Subcutaneous abdominal adipose tissue (tissue), 5 donors: ENCODE measurements around the gene ANTXRL.
"Not testable (repeated sequence)": the region's sequence is repeated elsewhere in the genome, so short reads cannot be mapped to it uniquely, and the experiment has no call there.

ENCODE experiments used
- H3K27ac ChIP-seq: one replicate; pipeline ENCODE4 v1.7.0; 2013; ENCODE audit warnings: low read depth, mild to moderate bottlenecking, inconsistent platforms, low read length, moderate library complexity
- H3K27me3 ChIP-seq, 5 donors: one replicate each; pipeline ENCODE4 v1.7.0; 2013; ENCODE audit warnings: low read length in 5 of 5, inconsistent platforms in 1 of 5; ENCODE audit not compliant: control insufficient read depth in 5 of 5, insufficient read depth in 4 of 5
- H3K36me3 ChIP-seq, 5 donors: one replicate each; pipeline ENCODE4 v1.7.0; 2013; ENCODE audit warnings: low read length in 5 of 5; ENCODE audit not compliant: control insufficient read depth in 5 of 5, insufficient read depth in 5 of 5
- H3K4me1 ChIP-seq, 5 donors: one replicate each; pipeline ENCODE4 v1.7.0; 2013; ENCODE audit warnings: low read length in 5 of 5, mild to moderate bottlenecking in 3 of 5, moderate library complexity in 1 of 5; ENCODE audit not compliant: control insufficient read depth in 5 of 5, insufficient read depth in 5 of 5
- H3K4me3 ChIP-seq, 5 donors: one replicate each; pipeline ENCODE4 v1.7.0; 2013; ENCODE audit warnings: low read length in 5 of 5, low read depth in 1 of 5
- H3K9ac ChIP-seq, 5 donors: one replicate each; pipeline ENCODE4 v1.7.0; 2013; ENCODE audit warnings: low read length in 5 of 5, mild to moderate bottlenecking in 4 of 5, moderate library complexity in 3 of 5
- H3K9me3 ChIP-seq, 5 donors: one replicate each; pipeline ENCODE4 v1.7.0; 2013; ENCODE audit warnings: low read length in 5 of 5; ENCODE audit not compliant: control insufficient read depth in 5 of 5
- donor health status: healthy.
- donor health status: healthy.
- donor health status: healthy.
- donor health status: healthy.
- donor health status: healthy.

ANTXRL gene

DNA sequence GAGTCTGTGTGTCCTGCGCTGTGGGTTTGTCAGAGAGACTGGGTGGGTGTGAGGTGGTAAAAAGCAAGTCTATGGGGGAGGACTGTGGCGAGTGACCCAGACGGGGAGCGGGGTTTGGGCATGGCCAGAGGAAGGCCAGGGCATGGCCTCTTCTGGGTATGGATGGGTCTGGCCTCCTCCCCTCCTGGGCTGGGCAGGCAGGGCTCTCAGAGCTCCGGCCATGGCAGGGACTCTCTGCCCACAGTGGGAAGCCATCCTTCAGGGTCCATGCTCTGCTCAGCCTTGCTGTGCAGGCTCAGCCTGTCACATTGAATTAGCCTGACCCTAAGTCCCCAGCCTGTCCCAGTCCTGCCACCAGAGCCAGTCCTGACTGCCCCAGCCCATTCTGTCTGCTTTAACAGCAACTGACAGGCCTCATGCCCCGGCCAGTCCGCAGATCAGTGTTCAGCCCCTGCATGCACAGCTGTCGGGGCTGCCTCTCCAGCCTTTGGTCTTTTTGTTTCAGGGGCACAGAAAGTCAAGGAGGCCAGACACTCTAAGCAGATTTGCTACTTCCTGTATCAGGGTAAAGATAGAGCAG is 7.9 kb downstream of the ANTXRL start:
- Histone ChIP-seq H3K4me1 (peaks cover 0 to 15% (median 0%) of the 10 kb centered on the region in 5 donors), H3K27ac (no peak overlapping the region), H3K9me3 (no peaks in the 10 kb centered on the region), H3K27me3 (peaks cover 0 to 25% (median 5%) of the 10 kb centered on the region in 5 donors), H3K9ac (no peak overlapping the region), H3K4me3 (no peak overlapping the region), H3K36me3 (no peaks in the 10 kb centered on the region)

DNA sequence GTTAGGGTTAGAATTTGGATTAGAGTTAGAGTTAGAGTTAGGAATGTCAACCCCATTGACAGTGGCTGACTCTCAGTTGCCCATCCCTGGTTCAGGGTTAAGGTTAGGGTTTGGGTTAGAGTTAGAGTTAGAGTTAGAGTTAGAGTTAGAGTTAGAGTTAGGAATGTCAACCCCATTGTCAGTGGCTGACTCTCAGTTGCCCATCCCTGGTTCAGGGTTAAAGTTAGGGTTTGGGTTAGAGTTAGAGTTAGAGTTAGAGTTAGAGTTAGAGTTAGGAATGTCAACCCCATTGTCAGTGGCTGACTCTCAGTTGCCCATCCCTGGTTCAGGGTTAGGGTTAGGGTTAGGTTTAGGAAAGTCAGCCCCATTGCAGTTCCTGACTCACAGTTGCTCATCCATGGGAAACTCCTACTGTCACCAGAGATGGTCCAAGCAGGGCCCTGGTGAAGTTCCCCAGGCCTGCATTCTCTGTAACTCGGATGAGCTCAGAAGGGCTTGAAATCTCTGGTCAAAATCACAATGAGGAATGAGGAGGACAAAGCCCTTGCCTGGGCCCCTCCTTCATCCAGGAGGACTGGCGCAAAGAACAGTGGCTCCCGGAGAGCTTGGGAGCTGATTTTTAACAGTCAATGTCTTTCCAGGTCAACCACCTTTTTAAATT is 8.7 kb downstream of the ANTXRL start:
- not testable (repeated sequence) for H3K4me3 ChIP-seq, H3K9me3 ChIP-seq, H3K9ac ChIP-seq, H3K36me3 ChIP-seq, H3K27ac ChIP-seq
- H3K27me3 ChIP-seq, result peaks cover 0 to 25% (median 5%) of the 10 kb centered on the region in 5 donors
- peaks cover 0 to 15% (median 0%) of the 10 kb centered on the region in 5 donors for H3K4me1 ChIP-seq

- H3K4me3 ChIP-seq, H3K9me3 ChIP-seq, H3K9ac ChIP-seq, H3K36me3 ChIP-seq, H3K27ac ChIP-seq: not testable (repeated sequence)
- H3K4me1 ChIP-seq, result peaks cover 0 to 15% (median 0%) of the 10 kb centered on the region in 5 donors
- H3K27me3 ChIP-seq, result peaks cover 0 to 27% (median 5%) of the 10 kb centered on the region in 5 donors
These were observed 9.3 kb downstream of the ANTXRL start for GRCh38 chr10:46296086-46296485.

DNA sequence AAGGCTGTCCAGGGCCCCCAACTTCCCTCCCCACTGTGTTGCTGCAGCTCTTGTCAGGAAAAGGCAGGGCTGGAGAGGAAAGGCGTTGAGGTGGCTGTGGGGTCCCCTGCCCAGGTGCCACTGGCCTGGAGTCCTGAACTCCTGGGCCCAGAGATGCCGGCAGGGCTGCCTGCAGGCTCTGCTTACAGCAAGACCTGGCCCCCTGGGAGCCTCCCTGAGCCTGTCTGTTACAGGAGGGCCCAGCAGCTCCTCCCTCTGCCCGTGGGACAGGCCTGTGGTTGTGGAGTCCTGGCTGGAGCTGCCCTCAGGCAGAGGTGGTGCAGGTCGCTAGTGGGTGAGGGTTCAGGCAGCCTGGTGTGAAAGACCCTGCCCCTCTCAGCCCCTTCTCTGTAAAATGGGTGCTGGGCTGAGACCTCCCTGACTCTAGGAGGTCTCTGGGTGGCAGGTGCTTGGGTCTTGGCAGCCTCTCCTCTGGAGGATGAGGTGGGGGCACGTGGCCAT is 9.9 kb downstream of the ANTXRL start:
- Histone ChIP-seq H3K27me3 (peaks cover 0 to 28% (median 5%) of the 10 kb centered on the region in 5 donors), H3K9ac (no peak overlapping the region), H3K4me1 (peaks cover 0 to 15% (median 0%) of the 10 kb centered on the region in 5 donors), H3K9me3 (no peaks in the 10 kb centered on the region), H3K27ac (no peak overlapping the region), H3K36me3 (no peaks in the 10 kb centered on the region), H3K4me3 (no peak overlapping the region)

- Histone ChIP-seq H3K36me3 (no peaks in the 10 kb centered on the region), H3K4me1 (peaks cover 0 to 12% (median 4%) of the 10 kb centered on the region in 5 donors), H3K4me3 (no peak overlapping the region)
These were observed 10.8 kb downstream of the ANTXRL start for GRCh38 chr10:46297406-46298204.

GRCh38 chr10:46298477-46299285 is 11.9 kb downstream of the ANTXRL start:
- Histone ChIP-seq H3K9me3 (no peaks in the 10 kb centered on the region), H3K4me3 (no peak overlapping the region), H3K27me3 (peaks cover 0 to 23% (median 0%) of the 10 kb centered on the region in 5 donors), H3K4me1 (peaks cover 0 to 9% (median 4%) of the 10 kb centered on the region in 5 donors), H3K9ac (no peak overlapping the region), H3K36me3 (no peaks in the 10 kb centered on the region), H3K27ac (no peak overlapping the region)

More at GRCh38 chr10:46297406-46298204, 10.8 kb downstream of the ANTXRL start:
- Histone ChIP-seq H3K27ac (no peak overlapping the region), H3K27me3 (peaks cover 0 to 28% (median 5%) of the 10 kb centered on the region in 5 donors), H3K9me3 (no peaks in the 10 kb centered on the region), H3K9ac (no peak overlapping the region)

DNA sequence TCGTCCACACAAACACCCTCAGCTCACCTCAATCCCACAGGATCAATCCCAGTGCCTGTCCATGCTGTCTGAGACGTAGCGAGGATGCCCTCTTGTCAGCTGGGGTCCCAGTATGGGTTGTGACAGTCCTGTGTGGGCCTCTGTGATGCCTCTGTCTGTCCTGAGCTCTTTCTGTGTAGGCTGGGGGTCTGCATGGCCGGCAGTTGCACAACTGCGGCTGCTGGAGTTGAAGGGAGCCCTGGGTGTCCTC is 12.4 kb downstream of the ANTXRL start:
- no peak overlapping the region for H3K9ac ChIP-seq

GRCh38 chr10:46299536-46300369 is 13.0 kb downstream of the ANTXRL start:
- H3K27ac ChIP-seq, result no peak overlapping the region
- H3K4me3 ChIP-seq, result no peak overlapping the region
- H3K9ac ChIP-seq, result no peak overlapping the region
- H3K9me3 ChIP-seq, result no peaks in the 10 kb centered on the region
- peaks cover 0 to 17% (median 0%) of the 10 kb centered on the region in 5 donors for H3K27me3 ChIP-seq
- no peaks in the 10 kb centered on the region for H3K36me3 ChIP-seq
- peaks cover 0 to 14% (median 5%) of the 10 kb centered on the region in 5 donors for H3K4me1 ChIP-seq

More for the DNA sequence above, 12.4 kb downstream of the ANTXRL start:
- no peaks in the 10 kb centered on the region for H3K9me3 ChIP-seq
- no peak overlapping the region for H3K4me3 ChIP-seq
- peaks cover 0 to 21% (median 0%) of the 10 kb centered on the region in 5 donors for H3K27me3 ChIP-seq
- no peaks in the 10 kb centered on the region for H3K36me3 ChIP-seq
- H3K4me1 ChIP-seq, result peaks cover 0 to 14% (median 4%) of the 10 kb centered on the region in 5 donors
- no peak overlapping the region for H3K27ac ChIP-seq

GRCh38 chr10:46300370-46300711 is 13.5 kb downstream of the ANTXRL start:
- H3K9ac ChIP-seq, H3K9me3 ChIP-seq, H3K36me3 ChIP-seq, H3K4me3 ChIP-seq, H3K27ac ChIP-seq: not testable (repeated sequence)
- Histone ChIP-seq H3K4me1 (peaks cover 0 to 19% (median 10%) of the 10 kb centered on the region in 5 donors), H3K27me3 (peaks cover 0 to 15% (median 0%) of the 10 kb centered on the region in 5 donors)
